GM18867 (cell line): ENCODE data around the gene PNMA1.
"Not testable (repeated sequence)": the region's sequence is repeated elsewhere in the genome, so short reads cannot be mapped to it uniquely, and the experiment has no call there.

Experiments
- ATAC-seq: cut with Tn5 transposase; IDR thresholded peaks from one replicate; pipeline ENCODE4 v1.9.1; 2021; ENCODE audit warnings: mild to moderate bottlenecking, moderate library complexity; ENCODE audit not compliant: unreplicated experiment

Gene PNMA1

GRCh38 chr14:73718418-73719251, 4.5 kb upstream of the PNMA1 start:
- ATAC-seq: no peak

- ATAC-seq: no peak
Observed at GRCh38 chr14:73717711-73718417, 3.7 kb upstream of the PNMA1 start.

GRCh38 chr14:73717266-73717665, 3.1 kb upstream of the PNMA1 start:
- ATAC-seq: no peak

- ATAC-seq: no peak
Observed at GRCh38 chr14:73715707-73716106, 1.5 kb upstream of the PNMA1 start.

GRCh38 chr14:73714656-73715081, 485 bp upstream of the PNMA1 start:
- ATAC-seq: peak; percentile 11

GRCh38 chr14:73713206-73713802, 880 bp downstream of the PNMA1 start:
- no peak for ATAC-seq

- ATAC-seq: no peak
Observed at GRCh38 chr14:73712540-73713180, 1.5 kb downstream of the PNMA1 start.

GRCh38 chr14:73712071-73712506, 2.1 kb downstream of the PNMA1 start:
- ATAC-seq: no peak

GRCh38 chr14:73710737-73711136, 3.4 kb downstream of the PNMA1 start:
- no peak for ATAC-seq

- no peak for ATAC-seq
Observed at GRCh38 chr14:73709904-73710469, 4.2 kb downstream of the PNMA1 start.

- not testable (repeated sequence) for ATAC-seq
Observed at GRCh38 chr14:73708076-73708475, 6.1 kb downstream of the PNMA1 start.

- no peak for ATAC-seq
Observed at GRCh38 chr14:73700325-73700724, 13.9 kb downstream of the PNMA1 start.

- ATAC-seq: peak; percentile 76
Observed at GRCh38 chr14:73696466-73697400, 17.5 kb downstream of the PNMA1 start.

- ATAC-seq: peak; percentile 54
Observed at GRCh38 chr14:73695997-73696396, 18.2 kb downstream of the PNMA1 start.

- ATAC-seq: no peak
Observed at GRCh38 chr14:73695082-73695481, 19.1 kb downstream of the PNMA1 start.

GRCh38 chr14:73694083-73694482, 20.1 kb downstream of the PNMA1 start:
- ATAC-seq: no peak

- ATAC-seq: no peak
Observed at GRCh38 chr14:73686901-73687300, 27.3 kb downstream of the PNMA1 start.

- ATAC-seq: no peak
Observed at GRCh38 chr14:73685328-73685727, 28.9 kb downstream of the PNMA1 start.

- ATAC-seq: no peak
Observed at GRCh38 chr14:73684627-73685026, 29.6 kb downstream of the PNMA1 start.

GRCh38 chr14:73680821-73681220, 33.4 kb downstream of the PNMA1 start:
- ATAC-seq: no peak
